HEK293 (cell line): Measurements from ENCODE around the gene ANKRD39.

ENCODE experiments used
- BCL11A ChIP-seq: fragments of 450-650 bp; formaldehyde crosslinking; IDR thresholded peaks from 2 replicates; pipeline ENCODE4 v1.5.1; 2016; ENCODE audit warnings: low read depth, missing biosample characterization, missing genetic modification characterization
- HOXD13 ChIP-seq: sonication (generic); formaldehyde crosslinking; IDR thresholded peaks from 2 replicates; pipeline ENCODE4 v1.8.0; 2022; ENCODE audit warnings: missing genetic modification reagents, borderline replicate concordance
- INSM2 ChIP-seq: fragments of 450-650 bp; formaldehyde crosslinking; IDR thresholded peaks from 2 replicates; pipeline ENCODE4 v1.5.1; 2016; ENCODE audit warnings: missing biosample characterization, missing genetic modification characterization
- KLF16 ChIP-seq: fragments of 450-650 bp; formaldehyde crosslinking; IDR thresholded peaks from 2 replicates; pipeline ENCODE4 v1.5.1; 2017; ENCODE audit warnings: missing biosample characterization, missing genetic modification characterization
- KLF9 ChIP-seq: fragments of 450-650 bp; formaldehyde crosslinking; IDR thresholded peaks from 2 replicates; pipeline ENCODE4 v1.5.1; 2016; ENCODE audit warnings: missing biosample characterization, missing genetic modification characterization, low read depth
- PBX3 ChIP-seq: sonication (generic); formaldehyde crosslinking; IDR thresholded peaks from 2 replicates; pipeline ENCODE4 v1.8.1; 2022; ENCODE audit warnings: mild to moderate bottlenecking, moderate library complexity, missing genetic modification reagents
- PRDM6 ChIP-seq: fragments of 450-650 bp; formaldehyde crosslinking; IDR thresholded peaks from 2 replicates; pipeline ENCODE4 v1.5.1; 2017; ENCODE audit warnings: missing biosample characterization, missing genetic modification characterization
- RBAK ChIP-seq: fragments of 450-650 bp; formaldehyde crosslinking; IDR thresholded peaks from 2 replicates; pipeline ENCODE4 v1.5.1; 2016; ENCODE audit warnings: missing biosample characterization, missing genetic modification characterization
- TRIM28 ChIP-seq: IDR thresholded peaks from 2 replicates; pipeline ENCODE4 v1.6.1; 2011; ENCODE audit warnings: low read length, control low read depth, borderline replicate concordance
- ZBTB44 ChIP-seq: fragments of 450-650 bp; IDR thresholded peaks from 2 replicates; pipeline ENCODE4 v1.5.1; 2018; ENCODE audit warnings: missing biosample characterization, mild to moderate bottlenecking, missing genetic modification characterization
- ZFP69B ChIP-seq: fragments of 450-650 bp; formaldehyde crosslinking; IDR thresholded peaks from 2 replicates; pipeline ENCODE4 v1.5.1; 2016; ENCODE audit warnings: missing biosample characterization, missing genetic modification characterization
- ZIC2 ChIP-seq: fragments of 450-650 bp; formaldehyde crosslinking; IDR thresholded peaks from 2 replicates; pipeline ENCODE4 v1.5.1; 2016; ENCODE audit warnings: missing biosample characterization, missing genetic modification characterization
- ZNF10 ChIP-seq: fragments of 450-650 bp; formaldehyde crosslinking; IDR thresholded peaks from 2 replicates; pipeline ENCODE4 v1.5.1; 2017; ENCODE audit warnings: missing biosample characterization, missing genetic modification characterization
- ZNF280D ChIP-seq: fragments of 450-650 bp; formaldehyde crosslinking; IDR thresholded peaks from 2 replicates; pipeline ENCODE4 v1.5.1; 2016; ENCODE audit warnings: missing biosample characterization, missing genetic modification characterization
- ZNF335 ChIP-seq: fragments of 450-650 bp; formaldehyde crosslinking; conservative IDR thresholded peaks from 2 replicates; pipeline ENCODE4 v1.5.1; 2016; ENCODE audit warnings: missing biosample characterization, missing genetic modification characterization
- ZNF341 ChIP-seq: fragments of 450-650 bp; formaldehyde crosslinking; IDR thresholded peaks from 2 replicates; pipeline ENCODE4; 2016; ENCODE audit warnings: low read depth, missing biosample characterization, missing genetic modification characterization
- ZNF404 ChIP-seq: fragments of 450-650 bp; formaldehyde crosslinking; IDR thresholded peaks from 2 replicates; pipeline ENCODE4 v1.5.1; 2017; ENCODE audit warnings: missing biosample characterization, missing genetic modification characterization
- ZNF423 ChIP-seq: fragments of 450-650 bp; formaldehyde crosslinking; IDR thresholded peaks from 2 replicates; pipeline ENCODE4 v1.5.1; 2016; ENCODE audit warnings: missing biosample characterization, missing genetic modification characterization
- ZNF433 ChIP-seq: fragments of 450-650 bp; formaldehyde crosslinking; IDR thresholded peaks from 2 replicates; pipeline ENCODE4 v1.5.1; 2016; ENCODE audit warnings: missing biosample characterization, missing genetic modification characterization, low read depth
- ZNF488 ChIP-seq: fragments of 450-650 bp; formaldehyde crosslinking; IDR thresholded peaks from 2 replicates; pipeline ENCODE4 v1.5.1; 2016; ENCODE audit warnings: missing biosample characterization, missing genetic modification characterization
- ZNF501 ChIP-seq: fragments of 450-650 bp; formaldehyde crosslinking; IDR thresholded peaks from 2 replicates; pipeline ENCODE4 v1.5.1; 2016; ENCODE audit warnings: missing biosample characterization, missing genetic modification characterization
- ZNF549 ChIP-seq: fragments of 450-650 bp; IDR thresholded peaks from 2 replicates; pipeline ENCODE4 v1.5.1; 2018; ENCODE audit warnings: missing biosample characterization, missing genetic modification characterization, mild to moderate bottlenecking, inconsistent platforms, moderate library complexity
- ZNF558 ChIP-seq: fragments of 450-650 bp; formaldehyde crosslinking; IDR thresholded peaks from 2 replicates; pipeline ENCODE4 v1.5.1; 2016; ENCODE audit warnings: missing biosample characterization, missing genetic modification characterization
- ZNF571 ChIP-seq: fragments of 450-650 bp; formaldehyde crosslinking; IDR thresholded peaks from 2 replicates; pipeline ENCODE4 v1.5.0; 2017; ENCODE audit warnings: missing biosample characterization, missing genetic modification characterization
- ZNF623 ChIP-seq: fragments of 450-650 bp; formaldehyde crosslinking; IDR thresholded peaks from 2 replicates; pipeline ENCODE4 v1.5.1; 2016; ENCODE audit warnings: missing biosample characterization, missing genetic modification characterization
- ZNF629 ChIP-seq: fragments of 450-650 bp; formaldehyde crosslinking; IDR thresholded peaks from 2 replicates; pipeline ENCODE4 v1.5.1; 2017; ENCODE audit warnings: missing biosample characterization, missing genetic modification characterization
- ZNF654 ChIP-seq: fragments of 450-650 bp; formaldehyde crosslinking; IDR thresholded peaks from 2 replicates; pipeline ENCODE4 v1.5.1; 2016; ENCODE audit warnings: low read depth, missing biosample characterization, missing genetic modification characterization
- ZNF707 ChIP-seq: fragments of 450-650 bp; formaldehyde crosslinking; IDR thresholded peaks from 2 replicates; pipeline ENCODE4 v1.5.1; 2016; ENCODE audit warnings: missing biosample characterization, missing genetic modification characterization
- ZNF837 ChIP-seq: fragments of 450-650 bp; formaldehyde crosslinking; IDR thresholded peaks from 2 replicates; pipeline ENCODE4 v1.5.1; 2016; ENCODE audit warnings: missing biosample characterization, missing genetic modification characterization

Gene ANKRD39

GRCh38 chr2:96857667-96858372, at the start of gene ANKRD39 (continued):
- 0 out of 2 replicates have a peak, but pooled peaks have one; percentile 39 for TF ChIP-seq INSM2 (tag by site-specific recombination)
- no peak for TF ChIP-seq ZNF707 (tag by site-specific recombination)
- TF ChIP-seq HOXD13 = no peak
- TF ChIP-seq ZNF654 (tag by site-specific recombination) = no peak; the same call in 1 of the 2 replicates
- TF ChIP-seq ZNF433 = no peak
- TF ChIP-seq ZNF335 (tag by site-specific recombination) = peak; percentile 84
- no peak for TF ChIP-seq ZBTB44 (tag by site-specific recombination)
- TF ChIP-seq PBX3 (CRISPR knock-in tag) = peak; percentile 89
- no peak for TF ChIP-seq ZNF280D (tag by site-specific recombination)
- no peak for TF ChIP-seq ZNF404 (tag by site-specific recombination)
- no peak for TF ChIP-seq TRIM28
- peak; percentile 23; the same call in 1 of the 2 replicates for TF ChIP-seq KLF9 (tag by site-specific recombination)
- no peak for TF ChIP-seq ZNF837 (tag by site-specific recombination)
- no peak for TF ChIP-seq ZNF10 (tag by site-specific recombination)
- peak; percentile 18; the same call in 1 of the 2 replicates for TF ChIP-seq ZNF341
- TF ChIP-seq KLF16 = peak; percentile 69; the same call in 1 of the 2 replicates
- TF ChIP-seq BCL11A (tag by site-specific recombination) = no peak
- TF ChIP-seq ZNF623 (tag by site-specific recombination) = no peak
- TF ChIP-seq ZNF549 (tag by site-specific recombination) = no peak
- no peak for TF ChIP-seq ZNF423 (tag by site-specific recombination)
- no peak for TF ChIP-seq ZIC2 (tag by site-specific recombination)
- TF ChIP-seq RBAK = no peak
- TF ChIP-seq ZNF558 (tag by site-specific recombination) = no peak
- no peak for TF ChIP-seq ZNF629 (tag by site-specific recombination)
- TF ChIP-seq PRDM6 (tag by site-specific recombination) = no peak
- no peak for TF ChIP-seq ZNF571 (tag by site-specific recombination)
- peak; percentile 52; the same call in 1 of the 2 replicates for TF ChIP-seq ZNF501
- TF ChIP-seq ZNF488 = no peak
- peak; percentile 51 for TF ChIP-seq ZFP69B (tag by site-specific recombination)
